Parathyroid adenoma (tissue), 2 donors: ENCODE measurements around the gene TMEFF1.

ENCODE experiments used
- H2AFZ ChIP-seq: fragments of 300-600 bp; sonication (generic); one replicate; pipeline ENCODE4 v1.7.0; 2017; ENCODE audit warnings: antibody characterized with exemption, mild to moderate bottlenecking
- H3K27ac ChIP-seq: fragments of 300-600 bp; sonication (generic); one replicate; pipeline ENCODE4 v1.7.0; 2017
- H3K27me3 ChIP-seq: fragments of 300-600 bp; sonication (generic); one replicate; pipeline ENCODE4 v1.7.0; 2017; ENCODE audit warnings: low read length; ENCODE audit not compliant: control insufficient read depth, insufficient read depth
- H3K36me3 ChIP-seq: fragments of 300-600 bp; sonication (generic); one replicate; pipeline ENCODE4 v1.7.0; 2017; ENCODE audit warnings: low read length; ENCODE audit not compliant: control insufficient read depth, insufficient read depth
- H3K4me1 ChIP-seq: fragments of 300-600 bp; sonication (generic); one replicate; pipeline ENCODE4 v1.7.0; 2017; ENCODE audit warnings: control low read depth
- H3K4me2 ChIP-seq: fragments of 300-600 bp; sonication (generic); one replicate; pipeline ENCODE4 v1.7.0; 2017; ENCODE audit warnings: low read length
- H3K4me3 ChIP-seq: fragments of 300-600 bp; sonication (generic); one replicate; pipeline ENCODE4 v1.7.0; 2017; ENCODE audit warnings: low read depth, low read length
- H3K79me2 ChIP-seq: fragments of 300-600 bp; sonication (generic); one replicate; pipeline ENCODE4 v1.7.0; 2017; ENCODE audit warnings: control low read depth
- H3K9ac ChIP-seq: fragments of 300-600 bp; sonication (generic); one replicate; pipeline ENCODE4 v1.7.0; 2017; ENCODE audit warnings: mild to moderate bottlenecking
- H3K9me3 ChIP-seq: fragments of 300-600 bp; sonication (generic); one replicate; pipeline ENCODE4 v1.7.0; 2017; ENCODE audit warnings: low read length; ENCODE audit not compliant: control insufficient read depth
- CTCF ChIP-seq: fragments of 300-600 bp; sonication (generic); IDR thresholded peaks from one replicate; pipeline ENCODE4 v1.7.0; 2017; ENCODE audit warnings: antibody characterized with exemption, mild to moderate bottlenecking
- donor health status: primary hyperparathyroidism.

Gene TMEFF1

GRCh38 chr9:100591639-100592412 lies 118.9 kb downstream of the TMEFF1 start:
- TF ChIP-seq CTCF = no peak
- Histone ChIP-seq H3K36me3 (no peaks in the 10 kb centered on the region), H3K4me3 (no peak overlapping the region), H3K27me3 (no peaks in the 10 kb centered on the region), H3K27ac (no peak overlapping the region), H3K9ac (no peak overlapping the region), H3K4me1 (no peaks in the 10 kb centered on the region), H3K79me2 (no peaks in the 10 kb centered on the region), H3K4me2 (no peak overlapping the region), H3K9me3 (no peaks in the 10 kb centered on the region), H2AFZ (no peak overlapping the region)

DNA sequence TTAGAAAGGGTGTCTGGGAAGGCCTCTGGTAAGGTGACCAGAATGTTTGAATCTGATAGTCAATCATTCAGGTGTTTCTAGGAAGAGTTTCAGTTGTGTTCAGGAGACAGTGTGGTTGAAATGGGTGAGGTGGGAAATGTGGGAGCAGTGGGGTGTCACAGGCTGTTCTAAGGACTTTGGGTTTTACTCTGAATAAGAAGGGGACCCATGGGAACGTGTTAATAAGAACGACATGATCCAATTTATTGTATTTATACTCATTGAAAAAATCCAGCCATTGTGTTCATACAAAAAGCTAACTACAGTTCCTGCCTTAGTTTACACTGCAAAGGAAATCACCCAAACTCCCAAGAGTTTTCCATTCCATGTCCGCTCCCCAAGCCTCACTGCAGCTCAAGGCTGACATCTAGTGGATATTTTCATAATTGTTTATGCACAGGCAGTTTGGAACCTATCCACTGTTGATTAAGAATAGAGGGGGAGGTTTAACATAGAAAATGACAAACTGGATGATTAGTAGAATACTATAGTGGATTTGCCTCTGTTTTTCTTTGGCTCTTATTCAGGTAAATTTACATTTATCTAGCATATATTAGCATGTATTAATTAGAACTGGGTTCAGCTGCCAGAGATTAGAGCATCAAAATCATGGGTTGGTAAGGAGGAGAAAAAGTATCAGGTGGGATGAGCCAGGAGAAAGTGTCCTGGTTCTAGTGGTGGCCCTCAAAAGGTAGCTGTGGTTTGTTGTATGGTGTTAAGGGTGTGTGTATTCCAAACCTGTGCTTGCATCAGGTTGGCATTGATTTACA lies 122.6 kb downstream of the TMEFF1 start:
- H3K9ac ChIP-seq = no peak overlapping the region
- H3K27ac ChIP-seq = no peak overlapping the region

DNA sequence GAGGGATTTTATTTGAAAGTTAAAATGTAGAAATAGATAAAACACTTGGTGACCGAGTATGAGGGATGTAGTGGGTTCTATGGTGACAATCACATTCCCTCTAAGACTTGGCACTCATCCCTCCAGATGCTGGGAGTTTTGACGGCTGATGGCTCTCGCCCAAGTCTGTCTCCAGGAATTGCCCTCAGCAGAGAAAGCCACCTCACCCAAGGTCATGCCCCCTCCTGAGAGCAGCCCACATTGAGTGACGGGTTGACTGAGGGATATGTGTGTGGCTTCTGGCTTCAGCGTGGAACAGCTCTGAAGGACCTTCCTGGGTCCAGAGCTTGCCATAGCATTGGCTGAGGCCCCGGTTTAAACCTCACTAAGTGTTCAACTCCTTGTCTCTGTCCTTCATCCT lies 124.3 kb downstream of the TMEFF1 start:
- Histone ChIP-seq H3K4me3 (no peak overlapping the region), H3K27me3 (no peaks in the 10 kb centered on the region), H3K4me2 (no peak overlapping the region), H3K9me3 (no peaks in the 10 kb centered on the region), H3K27ac (no peak overlapping the region), H2AFZ (no peak overlapping the region), H3K9ac (no peak overlapping the region), H3K79me2 (no peaks in the 10 kb centered on the region), H3K4me1 (peaks cover 3% of the 10 kb centered on the region), H3K36me3 (no peaks in the 10 kb centered on the region)
- no peak for TF ChIP-seq CTCF

More for the DNA sequence above, 122.6 kb downstream of the TMEFF1 start:
- H3K9me3 ChIP-seq = no peaks in the 10 kb centered on the region
- H3K36me3 ChIP-seq = no peaks in the 10 kb centered on the region
- no peak overlapping the region for H3K4me3 ChIP-seq
- H2AFZ ChIP-seq = no peak overlapping the region
- H3K27me3 ChIP-seq = no peaks in the 10 kb centered on the region
- H3K79me2 ChIP-seq = no peaks in the 10 kb centered on the region
- TF ChIP-seq CTCF = peak; percentile 76
- H3K4me1 ChIP-seq = peaks cover 3% of the 10 kb centered on the region
- no peak overlapping the region for H3K4me2 ChIP-seq

GRCh38 chr9:100598641-100599145 lies 125.7 kb downstream of the TMEFF1 start:
- no peaks in the 10 kb centered on the region for H3K9me3 ChIP-seq
- peak overlapping the region; percentile 11 for H3K27ac ChIP-seq
- H3K27me3 ChIP-seq = no peaks in the 10 kb centered on the region

More at GRCh38 chr9:100598641-100599145, 125.7 kb downstream of the TMEFF1 start:
- peak overlapping the region; percentile 82 for H3K4me2 ChIP-seq
- peak overlapping the region; percentile 63 for H3K4me3 ChIP-seq
- H3K4me1 ChIP-seq = peaks cover 3% of the 10 kb centered on the region
- TF ChIP-seq CTCF = no peak
- no peak overlapping the region for H3K9ac ChIP-seq
- peak overlapping the region; percentile 91 for H2AFZ ChIP-seq
- no peaks in the 10 kb centered on the region for H3K36me3 ChIP-seq
- H3K79me2 ChIP-seq = no peaks in the 10 kb centered on the region
